Hematopoietic multipotent progenitor cell treated with erythropoietin and hydrocortisone succinate and interleukin-3 and kit ligand, for 17 days (in vitro differentiated cells): ENCODE results near the gene HLA-DPA1.
"Not testable (repeated sequence)": the region's sequence is repeated elsewhere in the genome, so short reads cannot be mapped to it uniquely, and the experiment has no call there.

Source experiments
- DNase-seq: peaks from one replicate; pipeline ENCODE4 v3.0.0-alpha.2; 2015; ENCODE audit warnings: low spot score

HLA-DPA1 gene

GRCh38 chr6:33064723-33065122 is 8.7 kb downstream of the HLA-DPA1 start:
- DNase-seq, result no peak

GRCh38 chr6:33063435-33063834 is 10.0 kb downstream of the HLA-DPA1 start:
- not testable (repeated sequence) for DNase-seq

- DNase-seq, result peak; percentile 9
Observed at GRCh38 chr6:33061987-33062386, 11.5 kb downstream of the HLA-DPA1 start.

- no peak for DNase-seq
Observed at GRCh38 chr6:33057222-33058150, 16.0 kb downstream of the HLA-DPA1 start.

GRCh38 chr6:33053230-33053629 is 20.2 kb downstream of the HLA-DPA1 start:
- no peak for DNase-seq

GRCh38 chr6:33052627-33053026 is 20.8 kb downstream of the HLA-DPA1 start:
- DNase-seq, result no peak

- no peak for DNase-seq
Observed at GRCh38 chr6:33050014-33050810, 23.2 kb downstream of the HLA-DPA1 start.

- DNase-seq, result no peak
Observed at GRCh38 chr6:33049323-33050013, 24.0 kb downstream of the HLA-DPA1 start.

GRCh38 chr6:33040157-33040556 is 33.3 kb downstream of the HLA-DPA1 start:
- DNase-seq, result no peak

- no peak for DNase-seq
Observed at GRCh38 chr6:33036535-33036934, 36.9 kb downstream of the HLA-DPA1 start.

GRCh38 chr6:33034554-33034953 is 38.9 kb downstream of the HLA-DPA1 start:
- DNase-seq, result no peak

GRCh38 chr6:33030245-33030644 is 43.2 kb downstream of the HLA-DPA1 start:
- no peak for DNase-seq

- no peak for DNase-seq
Observed at GRCh38 chr6:33029328-33030184, 43.9 kb downstream of the HLA-DPA1 start.

GRCh38 chr6:33028220-33028849 is 45.1 kb downstream of the HLA-DPA1 start:
- DNase-seq, result no peak

- no peak for DNase-seq
Observed at GRCh38 chr6:33024521-33024920, 48.9 kb downstream of the HLA-DPA1 start.

GRCh38 chr6:33023536-33023935 is 49.9 kb downstream of the HLA-DPA1 start:
- no peak for DNase-seq

- no peak for DNase-seq
Observed at GRCh38 chr6:33021917-33022316, 51.5 kb downstream of the HLA-DPA1 start.

- DNase-seq, result no peak
Observed at GRCh38 chr6:33019372-33019771, 54.1 kb downstream of the HLA-DPA1 start.

- no peak for DNase-seq
Observed at GRCh38 chr6:33018904-33019303, 54.5 kb downstream of the HLA-DPA1 start.

- DNase-seq, result no peak
Observed at GRCh38 chr6:33018418-33018817, 55.0 kb downstream of the HLA-DPA1 start.
